H1 (cell line): ENCODE data around the gene FKBP1B. TPM values are rescaled to one million over a fixed set of nuclear protein-coding genes. Genes with fewer than 3 reads are reported as not detected.
A peak's percentile ranks its signal among the peaks of the same experiment; 100 is the strongest.

ENCODE experiments used
- ATF3 ChIP-seq: IDR thresholded peaks from 2 replicates; pipeline ENCODE4 v1.6.1; 2011; ENCODE audit warnings: low read depth, mild to moderate bottlenecking, low read length; ENCODE audit not compliant: insufficient read depth
- BACH1 ChIP-seq: IDR thresholded peaks from 2 replicates; pipeline ENCODE4 v1.6.1; 2012; ENCODE audit warnings: low read length, improper control_type of control experiment
- CBX8 ChIP-seq: fragments of 300-800, 300-1000 bp; sonication (generic); IDR thresholded peaks from 2 replicates; pipeline ENCODE4 v1.7.1; 2016; ENCODE audit warnings: low read depth, low read length, borderline replicate concordance
- CHD7 ChIP-seq: fragments of 300-600 bp; sonication (generic); IDR thresholded peaks from 2 replicates; pipeline ENCODE4 v1.7.1; 2012; ENCODE audit warnings: low read length, moderate library complexity, mild to moderate bottlenecking, inconsistent platforms; ENCODE audit not compliant: insufficient replicate concordance
- KDM1A ChIP-seq: fragments of 200-600, 300-600 bp; sonication (generic); IDR thresholded peaks from 2 replicates; pipeline ENCODE4 v1.7.1; 2016; ENCODE audit warnings: mild to moderate bottlenecking, low read length, borderline replicate concordance
- SAP30 ChIP-seq: fragments of 300-600 bp; sonication (generic); IDR thresholded peaks from 2 replicates; pipeline ENCODE4 v1.7.1; 2012; ENCODE audit warnings: low read length, moderate library complexity, mild to moderate bottlenecking, inconsistent platforms; ENCODE audit not compliant: insufficient read depth, insufficient replicate concordance
- SIN3A ChIP-seq, 2 experiments: IDR thresholded peaks in 1 of 2; conservative IDR thresholded peaks in 1 of 2; 2 replicates each; pipeline ENCODE4 v1.6.1; 2011 to 2012; ENCODE audit warnings: low read length in 2 of 2, improper control_type of control experiment in 1 of 2, low read depth in 1 of 2, mild to moderate bottlenecking in 1 of 2
- TAF7 ChIP-seq: optimal IDR thresholded peaks from 2 replicates; pipeline ENCODE3; 2011; ENCODE audit warnings: low read depth, mild to moderate bottlenecking, inconsistent platforms, low read length, moderate library complexity, borderline replicate concordance
- polyA plus RNA-seq, 7 experiments: library from polyadenylated mRNA; depleted of rRNA in 3 of 7; stranded (reverse) in 5 of 7; unstranded in 2 of 7; fragments of >200 nt in 5 of 7; fragments of 200-250 nt in 2 of 7; gene quantifications; 1 replicate in 5 of 7; 2 replicates in 1 of 7; 4 replicates in 1 of 7; pipeline versions ENCODE4 v1.2.1 to v1.2.3, GENCODE V29; 2011 to 2013; ENCODE audit warnings: missing spikeins in 2 of 7, mixed read lengths in 2 of 7
- total RNA-seq: library from RNA; stranded (reverse); fragmentation: NEBNext Ultra II Directional; extraction: Animal tissue kit (Norgen Biotek cat#: 25700); gene quantifications from 2 replicates; pipeline ENCODE4 v1.2.1, GENCODE V29; 2021

FKBP1B gene
- total and polyA plus RNA-seq, 2 of the 8 experiments (the other 6 are each of a cell fraction or from before 2014, with no cell fraction given) = 50.8 to 151 TPM

- no peak for TF ChIP-seq CHD7
- 0 out of 2 replicates have a peak, but pooled peaks have one; percentile 12 for TF ChIP-seq BACH1
- TF ChIP-seq SIN3A (conservative IDR thresholded peaks at IDR 0.05 in 1 of 2, IDR thresholded peaks at IDR 0.05 in 1 of 2; ENCODE audit: low read depth in 1 of 2, low read length in 2 of 2) = peak in 1 of 2 experiments; percentile 96
- TF ChIP-seq ATF3 = no peak
- peak; percentile 83 for TF ChIP-seq SAP30
- TF ChIP-seq CBX8 = no peak
- TF ChIP-seq TAF7 = peak; percentile 73
- TF ChIP-seq KDM1A = no peak
Measured at GRCh38 chr2:24075915-24076848, 26.6 kb downstream of the FKBP1B start, which contains the start of gene SF3B6 (continued).
